Measurements from ENCODE around the gene BRD7. TPM values are rescaled to one million over a fixed set of nuclear protein-coding genes. Genes with fewer than 3 reads are reported as not detected.
A peak's percentile ranks its signal among the peaks of the same experiment; 100 is the strongest.

BRD7 gene
- polyA plus RNA-seq, 3 donors from 2014 or later: 15.7 to 42.7 (median 39.8) TPM

- DNase-seq: no peak
- peaks cover 8 to 10% (median 9%) of the 10 kb centered on the region in 3 donors for H3K36me3 Mint-ChIP-seq
- H3K4me3 Mint-ChIP-seq: peak overlapping the region; percentile 95 to 99 (median 98)
- peaks cover 93 to 95% of the 10 kb centered on the region in 2 donors for H3K4me1 Mint-ChIP-seq
- H3K27me3 Mint-ChIP-seq (ENCODE audit: low read depth in 3 of 3): peaks cover 3 to 14% (median 7%) of the 10 kb centered on the region in 3 donors
- peak overlapping the region; percentile 97 to 100 (median 98) for H3K27ac Mint-ChIP-seq
- no peaks in the 10 kb centered on the region for H3K9me3 Mint-ChIP-seq
These were observed 98.8 kb downstream of the BRD7 start for GRCh38 chr16:50269769-50270509.

- Mint-ChIP-seq H3K9me3 (no peaks in the 10 kb centered on the region), H3K27ac (peak overlapping the region; percentile 97 to 100 (median 98)), H3K4me1 (peaks cover 93 to 95% of the 10 kb centered on the region in 2 donors), H3K4me3 (peak overlapping the region; percentile 95 to 99 (median 98)), H3K27me3 (ENCODE audit: low read depth in 3 of 3) (peaks cover 3 to 15% (median 7%) of the 10 kb centered on the region in 3 donors), H3K36me3 (peaks cover 8 to 10% (median 9%) of the 10 kb centered on the region in 3 donors)
- no peak for DNase-seq
These were observed 99.6 kb downstream of the BRD7 start for GRCh38 chr16:50269061-50269705.

- peak overlapping the region; percentile 97 to 100 (median 98) for H3K27ac Mint-ChIP-seq
- H3K9me3 Mint-ChIP-seq: no peaks in the 10 kb centered on the region
- peaks cover 8 to 10% (median 9%) of the 10 kb centered on the region in 3 donors for H3K36me3 Mint-ChIP-seq
- no peak for DNase-seq
- peak overlapping the region; percentile 95 to 99 (median 98) for H3K4me3 Mint-ChIP-seq
- peaks cover 3 to 17% (median 7%) of the 10 kb centered on the region in 3 donors for H3K27me3 Mint-ChIP-seq (ENCODE audit: low read depth in 3 of 3)
- peaks cover 93 to 95% of the 10 kb centered on the region in 2 donors for H3K4me1 Mint-ChIP-seq
These were observed 100.4 kb downstream of the BRD7 start for GRCh38 chr16:50268352-50268751.

GRCh38 chr16:50267651-50268050 lies 101.1 kb downstream of the BRD7 start:
- peak overlapping the region; percentile 95 to 99 (median 98) for H3K4me3 Mint-ChIP-seq
- H3K27me3 Mint-ChIP-seq (ENCODE audit: low read depth in 3 of 3): peaks cover 5 to 17% (median 7%) of the 10 kb centered on the region in 3 donors
- H3K4me1 Mint-ChIP-seq: peaks cover 93 to 95% of the 10 kb centered on the region in 2 donors
- peak overlapping the region; percentile 97 to 100 (median 98) for H3K27ac Mint-ChIP-seq
- peaks cover 8 to 10% (median 8%) of the 10 kb centered on the region in 3 donors for H3K36me3 Mint-ChIP-seq
- no peaks in the 10 kb centered on the region for H3K9me3 Mint-ChIP-seq
- peak in 2 of 3 donors; percentile 62 for DNase-seq

GRCh38 chr16:50267151-50267631 lies 101.6 kb downstream of the BRD7 start:
- Mint-ChIP-seq H3K4me1 (peaks cover 93 to 95% of the 10 kb centered on the region in 2 donors), H3K4me3 (peak overlapping the region; percentile 95 to 99 (median 98)), H3K36me3 (peaks cover 4 to 10% (median 8%) of the 10 kb centered on the region in 3 donors), H3K27me3 (ENCODE audit: low read depth in 3 of 3) (peaks cover 5 to 17% (median 7%) of the 10 kb centered on the region in 3 donors), H3K27ac (peak overlapping the region; percentile 97 to 100 (median 98)), H3K9me3 (no peaks in the 10 kb centered on the region)
- DNase-seq: no peak

- Mint-ChIP-seq H3K27me3 (ENCODE audit: low read depth in 3 of 3) (peaks cover 5 to 17% (median 7%) of the 10 kb centered on the region in 3 donors), H3K27ac (peak within 1 kb of the TSS; percentile 97 to 100 (median 98)), H3K36me3 (peaks cover 4 to 10% (median 8%) of the 10 kb centered on the region in 3 donors), H3K4me3 (peak within 1 kb of the TSS; percentile 95 to 99 (median 98)), H3K9me3 (no peaks in the 10 kb centered on the region), H3K4me1 (peaks cover 93 to 95% of the 10 kb centered on the region in 2 donors)
- DNase-seq: peak; percentile 83 to 84 (median 84)
These were observed 102.3 kb downstream of the BRD7 start, which contains the start of gene ADCY7 for GRCh38 chr16:50266337-50267091. ADCY7 (plus strand) TSS chr16:50266551; CDS start chr16:50288180, 21,629 bp downstream.

Other genes with a start within 250 kb of the BRD7 start
- 1 to 10 TPM; 3.4 to 5.9 (median 5.7) TPM for gene TENT4B, start 215.7 kb downstream of the BRD7 start, polyA plus RNA-seq
- gene ADCY7, start 102.4 kb downstream of the BRD7 start, polyA plus RNA-seq: 100 to 1,000 TPM in 2 of 3 donors, 10 to 100 TPM in 1; 97.6 to 209 (median 108) TPM
- not detected for gene NKD1, start 179.4 kb upstream of the BRD7 start, polyA plus RNA-seq